Measurements from ENCODE around the gene LILRA2.

The LILRA2 gene

DNA sequence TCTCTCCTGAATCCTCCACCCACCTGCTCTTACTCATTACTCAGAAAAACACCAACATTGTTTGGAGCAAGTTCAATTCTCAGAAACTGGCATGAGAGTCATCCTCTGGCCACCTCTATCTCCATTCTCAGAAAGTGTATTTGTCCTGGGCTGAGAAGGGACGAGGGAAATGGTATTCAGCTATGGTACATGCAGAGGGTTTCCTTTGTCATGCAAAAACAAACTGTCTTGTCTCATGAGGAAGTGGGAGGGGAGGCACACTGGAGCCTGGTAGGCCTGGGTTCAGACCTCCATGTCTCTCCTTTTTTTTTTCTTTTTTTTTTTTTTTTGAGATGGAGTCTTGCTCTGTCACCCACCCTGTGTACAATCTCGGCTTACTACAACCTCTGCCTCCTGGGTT, 31.9 kb upstream of the LILRA2 start:
- DNase-seq (ENCODE audit: low read depth in 1 of 2, low spot score in 1 of 2), result no peak
- Histone ChIP-seq H3K4me3 (replicated peaks; ENCODE audit: insufficient read depth, low read length) (no peak overlapping the region), H3K27ac (replicated peaks) (no peak overlapping the region)

DNA sequence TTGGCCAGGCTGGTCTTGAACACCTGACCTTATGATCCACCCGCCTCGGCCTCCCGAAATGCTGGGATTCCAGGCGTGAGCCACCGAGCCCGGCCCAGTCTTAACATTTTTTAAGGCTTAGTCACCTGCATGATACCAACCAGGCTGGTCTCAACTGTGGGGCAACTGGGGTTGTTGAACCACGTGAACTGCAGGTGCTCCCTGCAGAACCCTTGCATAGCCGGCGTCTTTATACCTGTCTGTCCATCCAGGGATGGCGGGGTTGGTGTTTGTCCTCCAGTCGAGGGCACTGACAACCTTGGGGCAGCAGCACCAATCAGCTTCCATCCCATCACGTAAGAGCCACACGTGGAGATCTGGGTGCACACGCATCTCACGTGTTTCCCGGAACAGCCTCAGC, 24.8 kb upstream of the LILRA2 start:
- no peaks in the 10 kb centered on the region for H3K27me3 ChIP-seq (ENCODE audit: insufficient read depth, poor library complexity, severe bottlenecking)
- TF ChIP-seq CTCF (IDR thresholded peaks at IDR 0.05; ENCODE audit: insufficient read depth, low read length) (no peak), REST (IDR thresholded peaks at IDR 0.05; ENCODE audit: insufficient replicate concordance, low read depth) (no peak), SPI1 (IDR thresholded peaks at IDR 0.05; ENCODE audit: borderline replicate concordance, low read depth) (no peak), GABPA (IDR thresholded peaks at IDR 0.05; ENCODE audit: low read depth) (no peak), POLR2AphosphoS5 (IDR thresholded peaks at IDR 0.05; ENCODE audit: low read depth) (no peak)

More for the DNA sequence above, 31.9 kb upstream of the LILRA2 start:
- H3K27me3 ChIP-seq (ENCODE audit: insufficient read depth, poor library complexity, severe bottlenecking), result peaks cover 2% of the 10 kb centered on the region
- TF ChIP-seq SPI1 (IDR thresholded peaks at IDR 0.05; ENCODE audit: borderline replicate concordance, low read depth), result peak; percentile 39; the same call in 1 of the 2 replicates
- TF ChIP-seq CTCF (IDR thresholded peaks at IDR 0.05; ENCODE audit: insufficient read depth, low read length), result no peak

GRCh38 chr19:54549224-54549623, 24.4 kb upstream of the LILRA2 start:
- DNase-seq (ENCODE audit: low read depth in 1 of 2, low spot score in 1 of 2), result no peak
- Histone ChIP-seq H3K27me3 (ENCODE audit: insufficient read depth, poor library complexity, severe bottlenecking) (no peaks in the 10 kb centered on the region), H3K27ac (replicated peaks) (no peak overlapping the region), H3K4me3 (replicated peaks; ENCODE audit: insufficient read depth, low read length) (no peak overlapping the region)
- no peak for TF ChIP-seq POLR2AphosphoS5 (IDR thresholded peaks at IDR 0.05; ENCODE audit: low read depth)
- TF ChIP-seq CTCF (IDR thresholded peaks at IDR 0.05; ENCODE audit: insufficient read depth, low read length), result no peak
- no peak for TF ChIP-seq GABPA (IDR thresholded peaks at IDR 0.05; ENCODE audit: low read depth)
- no peak for TF ChIP-seq REST (IDR thresholded peaks at IDR 0.05; ENCODE audit: insufficient replicate concordance, low read depth)
- TF ChIP-seq SPI1 (IDR thresholded peaks at IDR 0.05; ENCODE audit: borderline replicate concordance, low read depth), result no peak

More for the DNA sequence above, 24.8 kb upstream of the LILRA2 start:
- Histone ChIP-seq H3K4me3 (replicated peaks; ENCODE audit: insufficient read depth, low read length) (no peak overlapping the region), H3K27ac (replicated peaks) (no peak overlapping the region)
- DNase-seq (ENCODE audit: low read depth in 1 of 2, low spot score in 1 of 2), result no peak

GRCh38 chr19:54551293-54551692, 22.3 kb upstream of the LILRA2 start:
- Histone ChIP-seq H3K4me3 (replicated peaks; ENCODE audit: insufficient read depth, low read length) (no peak overlapping the region), H3K27me3 (ENCODE audit: insufficient read depth, poor library complexity, severe bottlenecking) (peaks cover 2% of the 10 kb centered on the region), H3K27ac (replicated peaks) (no peak overlapping the region)
- no peak for DNase-seq (ENCODE audit: low read depth in 1 of 2, low spot score in 1 of 2)
- TF ChIP-seq GABPA (IDR thresholded peaks at IDR 0.05; ENCODE audit: low read depth), result no peak
- TF ChIP-seq CTCF (IDR thresholded peaks at IDR 0.05; ENCODE audit: insufficient read depth, low read length), result no peak
- no peak for TF ChIP-seq SPI1 (IDR thresholded peaks at IDR 0.05; ENCODE audit: borderline replicate concordance, low read depth)
- TF ChIP-seq POLR2AphosphoS5 (IDR thresholded peaks at IDR 0.05; ENCODE audit: low read depth), result no peak
- TF ChIP-seq REST (IDR thresholded peaks at IDR 0.05; ENCODE audit: insufficient replicate concordance, low read depth), result no peak
